Stomach (tissue), 9 donors: ENCODE results near the gene LMX1A. TPM values are rescaled to one million over a fixed set of nuclear protein-coding genes. Genes with fewer than 3 reads are reported as not detected.
A peak's percentile ranks its signal among the peaks of the same experiment; 100 is the strongest.

Source experiments
- DNase-seq, 2 donors: peaks; one replicate each; pipeline versions ENCODE4 v3.0.0 to v3.0.0-alpha.2; 2013 to 2019
- H3K27ac ChIP-seq, 5 donors: fragments of 200-600 bp in 4 of 5; sonication (generic) in 4 of 5; one replicate each; pipeline ENCODE4 v1.5.1; 2013 to 2019; ENCODE audit warnings: mild to moderate bottlenecking in 1 of 5, moderate library complexity in 1 of 5
- H3K27me3 ChIP-seq, 3 donors: fragments of 200-600 bp; sonication (generic); one replicate each; pipeline ENCODE4 v1.5.1; 2017 to 2019; ENCODE audit warnings: mixed run types in 1 of 3
- H3K36me3 ChIP-seq, 4 donors: fragments of 200-600 bp; sonication (generic); 1 replicate in 3 of 4; 2 replicates in 1 of 4; pipeline ENCODE4 v1.5.1; 2016 to 2019
- H3K4me1 ChIP-seq, 4 donors: fragments of 200-600 bp; sonication (generic); one replicate each; pipeline ENCODE4 v1.5.1; 2016 to 2019
- H3K4me3 ChIP-seq, 4 donors: fragments of 200-600 bp; sonication (generic) in 3 of 4; one replicate each; pipeline ENCODE4 v1.5.1; 2016 to 2019; ENCODE audit warnings: mild to moderate bottlenecking in 1 of 4
- H3K9me3 ChIP-seq, 4 donors: fragments of 200-600 bp; sonication (generic); one replicate each; pipeline ENCODE4 v1.5.1; 2016 to 2019
- CTCF ChIP-seq, 7 experiments: fragments of 450-650 bp in 4 of 7; fragments of 200-600 bp in 3 of 7; sonication (generic) in 3 of 7; IDR thresholded peaks; one replicate each; pipeline ENCODE4 v1.5.1; 2016 to 2019; ENCODE audit warnings: antibody characterized with exemption in 7 of 7, control low read depth in 2 of 7, mild to moderate bottlenecking in 1 of 7
- EP300 ChIP-seq: sonication (generic); formaldehyde crosslinking; IDR thresholded peaks from one replicate; pipeline ENCODE4 v1.6.1; 2017; ENCODE audit warnings: antibody characterized with exemption
- POLR2A ChIP-seq, 4 donors: fragments of 450-650 bp; IDR thresholded peaks; one replicate each; pipeline ENCODE4 v1.6.1; 2016; ENCODE audit warnings: antibody characterized with exemption in 4 of 4, control low read depth in 2 of 4, mild to moderate bottlenecking in 1 of 4, moderate library complexity in 1 of 4
- POLR2AphosphoS5 ChIP-seq, 3 donors: sonication (generic); formaldehyde crosslinking; IDR thresholded peaks; one replicate each; pipeline ENCODE4 v1.6.1; 2016; ENCODE audit warnings: antibody characterized with exemption in 3 of 3
- WGBS, 5 donors: extraction: QIAGEN DNeasy Blood & Tissue Kit in 3 of 5; methylation state at CpG; one replicate each; pipeline versions ENCODE4 v1.1.5 to v1.1.7; 2013 to 2018; 5-methylcytosine and 5-hydroxymethylcytosine counted together
- intact Hi-C: fragments of 100-400 bp; cut with DNase I; formaldehyde crosslinking; loops from one replicate; pipeline ENCODE4 v1.15.1; 2023; ENCODE audit warnings: low total_unique reads
- polyA plus RNA-seq, 3 donors: library from polyadenylated mRNA; stranded (reverse); fragments of 200-250 nt; gene quantifications; one replicate each; pipeline ENCODE4 v1.2.3, GENCODE V29; 2013
- total RNA-seq, 5 donors: library from RNA; depleted of rRNA; stranded (reverse); fragments of >200 nt; gene quantifications; one replicate each; pipeline versions ENCODE4 v1.1.0 to v1.2.3, GENCODE V29; 2014 to 2016
- donor health status: healthy with polysubstance abuse.
- donor health status: Bipolar disorder and iron deficiency.
- donor health status: healthy.

Gene LMX1A
- total and polyA plus RNA-seq, 8 donors, result not detected

DNA sequence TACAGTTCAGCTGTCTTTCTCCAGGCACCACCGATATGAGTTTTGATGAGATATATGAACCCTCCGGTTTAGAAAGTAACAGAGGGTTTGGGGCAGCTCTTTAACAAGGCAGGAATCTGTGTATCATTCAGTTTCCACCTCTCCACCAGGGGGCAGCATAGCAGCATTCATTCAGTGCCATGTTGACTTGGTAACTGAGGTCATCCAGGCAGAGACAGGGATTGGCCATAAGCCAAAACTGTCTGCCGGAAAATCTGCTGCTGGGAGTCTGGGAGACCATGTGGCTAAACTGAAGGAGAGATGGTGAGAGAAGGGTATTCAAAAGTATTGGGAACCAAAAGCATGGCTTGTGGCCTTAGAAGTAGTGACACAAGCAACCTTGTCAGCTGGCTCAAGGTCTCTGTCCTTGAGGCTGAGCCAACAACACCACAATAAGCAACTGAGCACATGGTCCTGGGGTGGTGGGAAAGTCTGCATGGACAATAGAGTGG is 98.5 kb downstream of the LMX1A start:
- Histone ChIP-seq H3K4me1 (peaks cover 0 to 21% (median 0%) of the 10 kb centered on the region in 4 donors), H3K27me3 (peaks cover 0 to 23% (median 0%) of the 10 kb centered on the region in 3 donors), H3K27ac (no peak overlapping the region), H3K9me3 (no peaks in the 10 kb centered on the region), H3K36me3 (no peaks in the 10 kb centered on the region), H3K4me3 (no peak overlapping the region)
- WGBS, 5 donors, result 40 to 45% (median 42%) methylated on average over 3 of the region's 3 CpGs
- DNase-seq, result peak; percentile 72 to 82
- intact Hi-C loops, result no loop called here
- peak in 1 of 3 donors; percentile 15 for TF ChIP-seq POLR2AphosphoS5 (IDR thresholded peaks at IDR 0.05)
- peak in 4 of 7 experiments; percentile 21 to 70 (median 52) for TF ChIP-seq CTCF (IDR thresholded peaks at IDR 0.05)
- no peak for TF ChIP-seq POLR2A (IDR thresholded peaks at IDR 0.05)
- TF ChIP-seq EP300, result no peak

DNA sequence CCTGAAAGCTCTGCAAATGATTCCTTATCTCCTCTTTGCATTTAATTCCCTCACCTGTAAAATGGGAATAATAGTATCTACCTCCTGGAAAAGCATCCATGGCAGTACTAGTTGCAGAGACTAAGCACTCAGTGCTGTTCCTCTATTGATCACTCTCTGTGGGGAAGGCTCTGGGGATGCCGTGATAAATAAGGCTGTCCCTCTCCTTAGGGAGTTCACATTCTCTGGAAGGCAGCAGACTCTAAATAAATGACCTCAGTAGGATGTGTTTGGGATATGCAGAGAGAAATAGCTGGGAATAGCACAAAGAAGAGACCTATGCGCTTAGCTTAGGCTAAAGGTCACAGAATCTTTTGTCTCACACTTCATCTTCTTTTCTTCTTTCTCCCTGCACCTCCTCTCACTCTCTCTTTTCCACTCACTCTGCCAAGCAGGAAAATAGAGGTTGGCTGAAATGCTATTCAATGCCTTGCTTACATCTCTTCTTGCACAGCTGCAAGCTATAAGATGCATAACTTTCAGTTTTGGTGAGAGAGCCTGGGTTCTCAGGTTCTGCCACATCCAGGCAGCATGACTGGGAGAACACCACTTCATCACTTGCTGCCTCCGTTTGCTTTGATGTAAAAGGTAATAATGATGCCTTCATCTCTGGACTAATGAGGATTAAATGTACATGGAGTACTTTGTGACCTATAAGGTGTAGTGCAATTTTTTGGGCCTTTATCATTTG is 101.5 kb downstream of the LMX1A start:
- DNase-seq, result no peak
- H3K36me3 ChIP-seq, result no peaks in the 10 kb centered on the region
- peaks cover 0 to 27% (median 0%) of the 10 kb centered on the region in 3 donors for H3K27me3 ChIP-seq
- intact Hi-C loops, result no loop called here
- 45 to 65% (median 59%) methylated on average over 3 of the region's 3 CpGs for WGBS, 5 donors
- TF ChIP-seq CTCF (IDR thresholded peaks at IDR 0.05), result no peak
- H3K9me3 ChIP-seq, result no peaks in the 10 kb centered on the region
- H3K27ac ChIP-seq, result no peak overlapping the region
- peaks cover 0 to 21% (median 0%) of the 10 kb centered on the region in 4 donors for H3K4me1 ChIP-seq
- H3K4me3 ChIP-seq, result no peak overlapping the region

GRCh38 chr1:165254376-165254775 is 102.1 kb downstream of the LMX1A start:
- intact Hi-C loops, result no loop called here

DNA sequence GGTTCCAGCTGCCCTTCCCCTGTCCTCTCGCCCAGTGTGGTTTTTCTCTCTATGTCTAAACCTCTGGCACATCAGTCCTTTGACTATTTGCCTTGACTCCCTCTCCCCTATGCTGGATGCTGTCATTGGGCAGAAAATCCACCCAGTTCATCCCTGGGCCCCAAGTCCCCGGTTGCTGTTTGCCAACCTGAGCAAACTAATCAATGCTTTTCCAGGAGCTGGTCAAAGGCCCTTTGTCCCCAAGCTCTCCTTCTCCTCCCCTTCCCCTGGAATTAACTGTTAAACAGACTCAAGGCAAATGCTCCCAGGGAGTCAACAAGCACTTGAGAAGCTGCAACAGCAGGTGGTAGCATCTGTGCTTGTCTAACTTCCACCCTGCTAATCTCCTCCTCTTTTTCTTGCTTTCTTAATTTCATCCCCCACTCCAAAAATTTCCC is 102.7 kb downstream of the LMX1A start:
- 20 to 53% (median 32%) methylated on average over 2 of the region's 2 CpGs for WGBS, 5 donors

More at GRCh38 chr1:165254376-165254775, 102.1 kb downstream of the LMX1A start:
- Histone ChIP-seq H3K27ac (no peak overlapping the region), H3K4me1 (peaks cover 0 to 14% (median 0%) of the 10 kb centered on the region in 4 donors), H3K36me3 (no peaks in the 10 kb centered on the region), H3K27me3 (peaks cover 0 to 27% (median 0%) of the 10 kb centered on the region in 3 donors), H3K4me3 (no peak overlapping the region), H3K9me3 (no peaks in the 10 kb centered on the region)
- no peak for DNase-seq
- 46 to 73% (median 59%) methylated on average over 4 of the region's 4 CpGs for WGBS, 5 donors
- TF ChIP-seq EP300 (no peak), POLR2AphosphoS5 (IDR thresholded peaks at IDR 0.05) (no peak), CTCF (IDR thresholded peaks at IDR 0.05) (no peak), POLR2A (IDR thresholded peaks at IDR 0.05) (no peak)

More for the DNA sequence above, 102.7 kb downstream of the LMX1A start:
- no peak overlapping the region for H3K4me3 ChIP-seq
- DNase-seq, result peak in 1 of 2 donors; percentile 11
- TF ChIP-seq CTCF (IDR thresholded peaks at IDR 0.05) (no peak), POLR2A (IDR thresholded peaks at IDR 0.05) (no peak), POLR2AphosphoS5 (IDR thresholded peaks at IDR 0.05) (no peak), EP300 (no peak)
- no peak overlapping the region for H3K27ac ChIP-seq
- H3K36me3 ChIP-seq, result no peaks in the 10 kb centered on the region
- H3K27me3 ChIP-seq, result peaks cover 0 to 27% (median 0%) of the 10 kb centered on the region in 3 donors
- intact Hi-C loops, result no loop called here
- H3K9me3 ChIP-seq, result no peaks in the 10 kb centered on the region
- peaks cover 0 to 10% (median 0%) of the 10 kb centered on the region in 4 donors for H3K4me1 ChIP-seq
